ENCODE data around the gene RWDD3.
A peak's percentile ranks its signal among the peaks of the same experiment; 100 is the strongest.

RWDD3 gene

GRCh38 chr1:95230256-95230655, 3.8 kb upstream of the RWDD3 start:
- no peak for TF ChIP-seq CTCF (conservative IDR thresholded peaks at IDR 0.05; ENCODE audit: low read length)

GRCh38 chr1:95230768-95231191, 3.2 kb upstream of the RWDD3 start:
- DNase-seq (ENCODE audit: low read depth): no peak
- TF ChIP-seq CTCF (conservative IDR thresholded peaks at IDR 0.05; ENCODE audit: low read length): no peak

More at GRCh38 chr1:95230256-95230655, 3.8 kb upstream of the RWDD3 start:
- no peak overlapping the region for H3K4me3 ChIP-seq (ENCODE audit: low read length)
- no peak for DNase-seq (ENCODE audit: low read depth)

GRCh38 chr1:95232646-95233318, 1.2 kb upstream of the RWDD3 start:
- peak overlapping the region; percentile 74 for H3K4me3 ChIP-seq (ENCODE audit: low read length)
- TF ChIP-seq CTCF (conservative IDR thresholded peaks at IDR 0.05; ENCODE audit: low read length): no peak
- DNase-seq (ENCODE audit: low read depth): peak; percentile 24

More at GRCh38 chr1:95230768-95231191, 3.2 kb upstream of the RWDD3 start:
- H3K4me3 ChIP-seq (ENCODE audit: low read length): no peak overlapping the region

GRCh38 chr1:95233319-95233736, 682 bp upstream of the RWDD3 start:
- H3K4me3 ChIP-seq (ENCODE audit: low read length): peak overlapping the region; percentile 74
- DNase-seq (ENCODE audit: low read depth): peak; percentile 11
- no peak for TF ChIP-seq CTCF (conservative IDR thresholded peaks at IDR 0.05; ENCODE audit: low read length)

- no peak overlapping the region for H3K4me3 ChIP-seq (ENCODE audit: low read length)
- DNase-seq (ENCODE audit: low read depth): peak; percentile 29
- no peak for TF ChIP-seq CTCF (conservative IDR thresholded peaks at IDR 0.05; ENCODE audit: low read length)
These were observed 3.0 kb downstream of the RWDD3 start for GRCh38 chr1:95236784-95237575.

GRCh38 chr1:95237981-95238703, 4.1 kb downstream of the RWDD3 start:
- H3K4me3 ChIP-seq (ENCODE audit: low read length): no peak overlapping the region
- TF ChIP-seq CTCF (conservative IDR thresholded peaks at IDR 0.05; ENCODE audit: low read length): no peak
- DNase-seq (ENCODE audit: low read depth): no peak

Measured in AG10803 (cell line).